GM19099 (cell line): ENCODE results near the gene RFESD.

Experiments used
- POLR2A ChIP-seq: IDR thresholded peaks from 3 replicates; pipeline ENCODE4 v1.6.1; 2011; ENCODE audit warnings: low read depth; ENCODE audit not compliant: insufficient read length; ENCODE audit errors: extremely low read depth

RFESD gene

DNA sequence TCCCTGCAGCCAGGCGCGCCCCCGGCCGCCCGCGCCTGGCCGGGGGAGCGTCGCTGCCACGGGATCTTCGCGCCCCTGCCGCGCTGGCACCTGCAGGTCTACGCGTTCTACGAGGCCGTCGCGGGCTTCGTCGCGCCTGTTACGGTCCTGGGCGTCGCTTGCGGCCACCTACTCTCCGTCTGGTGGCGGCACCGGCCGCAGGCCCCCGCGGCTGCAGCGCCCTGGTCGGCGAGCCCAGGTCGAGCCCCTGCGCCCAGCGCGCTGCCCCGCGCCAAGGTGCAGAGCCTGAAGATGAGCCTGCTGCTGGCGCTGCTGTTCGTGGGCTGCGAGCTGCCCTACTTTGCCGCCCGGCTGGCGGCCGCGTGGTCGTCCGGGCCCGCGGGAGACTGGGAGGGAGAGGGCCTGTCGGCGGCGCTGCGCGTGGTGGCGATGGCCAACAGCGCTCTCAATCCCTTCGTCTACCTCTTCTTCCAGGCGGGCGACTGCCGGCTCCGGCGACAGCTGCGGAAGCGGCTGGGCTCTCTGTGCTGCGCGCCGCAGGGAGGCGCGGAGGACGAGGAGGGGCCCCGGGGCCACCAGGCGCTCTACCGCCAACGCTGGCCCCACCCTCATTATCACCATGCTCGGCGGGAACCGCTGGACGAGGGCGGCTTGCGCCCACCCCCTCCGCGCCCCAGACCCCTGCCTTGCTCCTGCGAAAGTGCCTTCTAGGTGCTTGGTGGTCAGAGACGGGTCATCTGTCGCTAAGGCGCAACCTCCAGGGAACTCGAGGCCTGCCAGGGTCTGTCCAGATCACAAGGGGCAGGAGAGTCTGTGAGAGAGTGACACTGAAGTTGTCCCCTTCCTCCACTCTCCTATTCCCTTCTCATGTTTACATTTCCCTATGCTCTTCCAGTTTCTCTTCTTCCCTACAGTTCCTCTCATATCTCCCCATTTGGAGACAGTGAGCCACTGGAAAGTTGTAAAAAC is 25.4 kb upstream of the RFESD start:
- no peak for TF ChIP-seq POLR2A

- no peak for TF ChIP-seq POLR2A
Observed at GRCh38 chr5:95621839-95622629, 24.5 kb upstream of the RFESD start.

DNA sequence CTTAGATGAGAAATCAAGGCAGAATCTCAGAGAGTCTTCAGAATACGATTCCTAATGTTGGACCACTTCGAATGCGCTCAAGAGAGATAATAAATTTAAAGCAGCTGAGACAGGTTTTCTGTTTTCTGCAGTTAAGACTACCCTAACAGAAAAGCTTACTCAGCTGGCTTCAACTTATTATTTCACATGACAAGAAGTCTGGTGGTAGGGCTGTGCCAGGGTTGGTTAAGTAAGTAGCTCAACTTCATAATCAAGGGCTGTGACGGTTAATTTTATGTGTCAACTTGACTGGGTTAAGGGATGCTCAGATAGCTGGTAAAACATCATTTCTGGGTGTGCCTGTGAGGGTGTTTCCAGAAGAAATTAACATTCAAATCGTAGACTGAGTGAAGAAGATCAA is 22.9 kb upstream of the RFESD start:
- no peak for TF ChIP-seq POLR2A

- no peak for TF ChIP-seq POLR2A
Observed at GRCh38 chr5:95624368-95624767, 22.2 kb upstream of the RFESD start.

DNA sequence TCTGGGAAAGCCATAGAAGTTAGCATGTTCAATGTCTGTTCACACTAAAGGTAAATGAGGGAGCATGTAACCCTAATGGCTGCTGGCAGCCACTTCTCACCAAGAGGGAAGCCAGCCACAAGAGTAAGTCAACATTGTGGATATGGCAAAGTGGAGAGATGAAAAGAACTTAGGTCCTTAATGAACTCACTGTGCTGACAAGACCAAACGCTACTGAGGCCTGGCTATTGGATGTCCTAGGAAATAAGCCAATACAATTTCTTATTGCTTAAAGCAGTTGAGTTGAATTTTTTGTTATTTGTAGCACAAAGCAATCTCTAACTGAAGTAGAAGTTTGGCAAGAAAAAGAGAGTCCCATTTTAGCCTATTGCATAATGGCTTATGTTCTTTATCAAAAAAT is 19.9 kb upstream of the RFESD start:
- no peak for TF ChIP-seq POLR2A

DNA sequence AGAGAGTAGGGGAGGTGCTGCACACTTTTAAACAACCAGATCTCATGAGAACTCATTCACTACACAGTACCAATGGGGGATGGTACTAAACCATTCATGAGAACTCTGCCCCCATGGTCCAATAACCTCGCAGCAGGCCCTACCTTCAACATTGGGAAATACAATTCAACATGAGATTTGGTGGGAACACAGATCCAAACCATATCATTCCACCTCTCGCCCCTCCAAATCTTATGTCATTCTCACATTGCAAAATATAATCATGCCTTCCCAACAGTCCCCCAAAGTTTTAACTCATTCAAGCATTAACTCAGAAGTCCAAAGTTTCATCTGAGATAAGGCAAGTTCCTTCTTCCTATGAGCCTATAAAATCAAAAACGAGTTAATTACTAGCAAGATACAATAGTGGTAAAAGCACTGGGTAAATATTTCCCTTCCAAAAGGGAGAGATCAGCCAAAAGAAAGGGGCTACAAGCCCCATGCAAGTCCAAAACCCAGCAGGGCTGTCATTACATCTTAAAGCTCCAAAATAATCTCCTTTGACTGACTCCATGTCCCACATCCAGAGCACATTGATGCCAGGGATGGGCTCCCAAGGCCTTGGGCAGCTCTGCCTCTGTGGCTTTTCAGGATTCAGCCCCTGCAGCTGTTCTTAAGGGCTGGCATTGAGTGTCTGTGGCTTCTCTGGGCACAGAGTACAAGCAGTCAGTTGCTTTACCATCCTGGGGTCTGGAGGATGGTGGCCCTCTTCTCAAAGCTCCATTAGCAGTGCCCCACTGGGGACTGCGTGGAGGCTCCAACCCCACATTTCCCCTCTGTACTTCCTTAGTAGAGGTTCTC is 18.4 kb upstream of the RFESD start:
- no peak for TF ChIP-seq POLR2A

- no peak for TF ChIP-seq POLR2A
Observed at GRCh38 chr5:95628933-95629332, 17.6 kb upstream of the RFESD start.

DNA sequence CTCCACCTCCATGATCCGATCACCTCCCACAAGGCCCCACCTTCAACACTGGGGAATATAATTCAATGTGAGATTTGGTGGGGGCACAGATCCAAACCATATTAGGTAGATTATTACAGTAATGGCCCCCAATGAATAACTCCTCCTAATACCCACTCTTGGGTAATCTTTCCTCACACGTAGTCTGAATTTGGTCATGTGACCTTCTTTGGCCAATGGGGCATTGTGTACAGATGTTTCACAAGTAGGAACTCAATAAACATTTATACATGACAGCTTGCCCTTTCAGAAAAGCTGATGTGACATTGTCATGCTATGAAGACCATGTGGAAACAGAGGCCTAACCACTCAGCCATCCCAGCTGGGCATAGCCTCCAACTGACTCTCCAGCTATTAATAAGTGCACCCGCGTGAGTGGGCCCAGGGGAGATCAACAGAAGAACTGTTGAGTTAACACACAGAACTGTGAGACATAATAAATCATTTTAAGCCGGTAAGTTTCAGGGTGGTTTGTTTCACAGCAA is 16.1 kb upstream of the RFESD start:
- no peak for TF ChIP-seq POLR2A

DNA sequence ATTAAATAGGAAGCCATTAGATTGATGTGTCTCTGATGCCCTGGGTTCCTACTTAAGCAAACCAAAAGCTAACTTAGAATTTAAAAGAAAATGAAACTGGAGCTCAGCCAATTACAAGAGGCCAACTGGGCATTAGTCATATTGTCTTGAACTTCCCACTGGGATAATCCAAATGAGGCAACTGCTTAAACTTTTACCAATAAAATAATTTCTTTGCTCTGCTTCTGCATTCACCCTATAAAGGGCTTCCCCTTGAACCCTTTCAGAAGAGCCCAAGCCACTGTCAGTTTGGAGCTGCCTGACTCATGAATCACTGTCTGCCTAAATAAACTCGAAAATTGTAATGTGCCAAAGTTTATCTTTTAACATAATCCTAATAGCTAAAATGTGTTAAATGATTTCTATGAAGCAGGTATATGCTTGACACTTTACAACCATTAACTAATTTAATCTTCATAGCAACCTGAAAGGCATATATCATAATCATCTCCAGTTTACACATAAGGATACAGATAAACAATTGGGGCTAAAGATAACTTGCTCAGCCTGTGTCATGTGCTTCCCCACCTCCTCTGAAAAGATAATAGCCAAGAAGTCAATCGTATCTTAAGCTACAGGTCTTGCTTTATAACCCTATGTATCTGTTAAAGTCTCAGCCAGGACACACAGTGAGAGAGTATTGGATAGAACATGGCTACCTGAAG is 15.2 kb upstream of the RFESD start:
- no peak for TF ChIP-seq POLR2A

- peak; percentile 44 for TF ChIP-seq POLR2A
Observed at GRCh38 chr5:95631991-95632675, 14.4 kb upstream of the RFESD start.

DNA sequence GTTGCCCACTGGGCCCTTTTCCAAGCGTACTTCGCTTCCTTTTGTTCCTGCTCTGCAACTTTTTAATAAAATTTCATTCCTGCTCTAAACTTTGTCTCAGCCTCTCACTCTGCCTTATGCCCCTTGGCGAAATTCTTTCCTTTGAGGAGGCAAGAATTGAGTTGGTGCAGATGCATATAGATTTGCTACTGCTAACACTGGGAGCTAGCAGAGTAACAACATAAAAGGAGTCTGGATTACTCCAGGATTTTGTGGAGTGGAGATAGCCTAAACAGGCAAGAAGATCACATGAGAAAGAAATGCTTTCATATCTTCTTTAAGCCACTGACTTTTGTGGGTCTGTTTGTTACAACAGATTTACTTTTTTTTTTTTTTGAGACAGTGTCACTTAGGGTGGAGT is 12.9 kb upstream of the RFESD start:
- no peak for TF ChIP-seq POLR2A

- TF ChIP-seq POLR2A, result no peak
Observed at GRCh38 chr5:95634081-95634480, 12.5 kb upstream of the RFESD start.

- no peak for TF ChIP-seq POLR2A
Observed at GRCh38 chr5:95638632-95639031, 7.9 kb upstream of the RFESD start.
